HG03196 (cell line): Measurements from ENCODE around the gene CLTC.
A peak's percentile ranks its signal among the peaks of the same experiment; 100 is the strongest.
"Not testable (repeated sequence)": the region's sequence is repeated elsewhere in the genome, so short reads cannot be mapped to it uniquely, and the experiment has no call there.

Experiments used
- ATAC-seq: cut with Tn5 transposase; IDR thresholded peaks from one replicate; pipeline ENCODE4 v1.9.1; 2021; ENCODE audit not compliant: unreplicated experiment

Gene CLTC

DNA sequence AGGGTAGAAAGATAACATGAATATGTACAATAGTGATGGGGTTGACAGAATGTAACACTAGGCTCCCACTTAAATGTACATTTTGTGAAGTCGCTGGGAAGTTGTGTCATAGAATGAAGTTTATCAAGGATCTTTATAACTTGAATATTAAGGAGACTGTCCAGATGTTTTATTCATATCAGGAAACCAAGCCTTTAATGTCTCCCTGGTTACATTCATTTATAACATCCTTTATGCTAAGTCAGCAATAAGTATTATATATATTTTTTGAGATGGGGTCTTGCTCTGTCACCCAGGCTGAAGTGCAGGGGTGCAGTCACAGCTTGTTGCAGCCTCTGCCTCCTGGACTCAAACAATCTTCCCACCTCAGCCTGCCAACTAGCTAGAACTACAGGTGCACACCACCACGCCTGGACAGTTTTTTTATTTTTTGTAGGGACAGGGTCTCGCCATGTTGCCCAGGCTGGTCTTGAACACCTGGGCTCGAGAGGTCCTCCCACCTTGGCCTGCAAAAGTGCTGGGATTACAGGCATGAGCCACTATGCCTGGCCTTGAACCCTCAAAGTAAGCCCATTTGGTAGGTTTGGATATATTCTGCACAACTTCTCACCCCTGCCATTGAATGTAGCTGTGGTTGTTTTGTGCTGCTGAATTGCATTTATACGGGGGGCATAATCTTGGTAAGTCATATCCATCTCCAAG is 14.1 kb downstream of the CLTC start:
- ATAC-seq: no peak

DNA sequence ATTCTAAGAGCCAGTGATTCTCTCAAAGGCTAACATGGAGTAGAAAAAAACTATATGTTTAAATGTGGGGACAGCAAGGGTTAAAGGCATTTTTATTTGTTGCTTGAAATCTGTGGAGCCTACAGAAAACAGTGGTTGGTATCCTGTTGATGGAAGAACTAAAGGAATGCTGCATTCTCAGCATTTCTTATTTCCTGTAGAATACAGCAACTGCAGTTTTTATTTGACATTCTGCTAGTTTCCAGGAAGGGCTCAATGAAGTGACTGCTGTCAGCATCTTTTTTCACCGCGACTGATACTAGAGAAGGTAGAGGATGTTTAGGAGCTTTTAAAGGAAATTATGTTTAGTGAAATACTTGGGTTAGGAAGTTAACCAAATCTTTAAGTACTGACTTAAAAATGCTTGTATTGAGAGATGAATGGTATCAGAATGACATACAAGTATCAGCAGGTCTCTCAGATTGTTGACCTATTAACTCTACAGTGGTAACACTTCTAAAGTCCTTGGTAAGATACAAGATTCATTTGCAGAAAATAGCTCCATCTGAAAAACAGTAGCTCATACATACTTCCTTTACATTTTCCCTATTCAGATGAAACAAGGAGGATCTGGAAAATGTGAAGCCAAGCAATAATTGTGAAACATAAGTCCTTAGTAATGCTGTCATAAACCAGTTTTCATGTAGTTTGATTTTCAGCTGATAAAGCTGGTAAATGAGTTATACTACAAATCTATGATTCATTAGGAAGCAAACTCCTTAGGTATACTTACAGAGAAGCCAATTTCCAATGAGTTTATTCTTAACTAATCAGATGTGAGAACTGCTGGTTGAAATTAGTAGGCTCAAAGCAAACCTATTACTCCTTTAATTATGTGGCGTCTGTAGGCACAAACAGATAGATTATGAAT is 15.2 kb downstream of the CLTC start:
- ATAC-seq: peak; percentile 46

DNA sequence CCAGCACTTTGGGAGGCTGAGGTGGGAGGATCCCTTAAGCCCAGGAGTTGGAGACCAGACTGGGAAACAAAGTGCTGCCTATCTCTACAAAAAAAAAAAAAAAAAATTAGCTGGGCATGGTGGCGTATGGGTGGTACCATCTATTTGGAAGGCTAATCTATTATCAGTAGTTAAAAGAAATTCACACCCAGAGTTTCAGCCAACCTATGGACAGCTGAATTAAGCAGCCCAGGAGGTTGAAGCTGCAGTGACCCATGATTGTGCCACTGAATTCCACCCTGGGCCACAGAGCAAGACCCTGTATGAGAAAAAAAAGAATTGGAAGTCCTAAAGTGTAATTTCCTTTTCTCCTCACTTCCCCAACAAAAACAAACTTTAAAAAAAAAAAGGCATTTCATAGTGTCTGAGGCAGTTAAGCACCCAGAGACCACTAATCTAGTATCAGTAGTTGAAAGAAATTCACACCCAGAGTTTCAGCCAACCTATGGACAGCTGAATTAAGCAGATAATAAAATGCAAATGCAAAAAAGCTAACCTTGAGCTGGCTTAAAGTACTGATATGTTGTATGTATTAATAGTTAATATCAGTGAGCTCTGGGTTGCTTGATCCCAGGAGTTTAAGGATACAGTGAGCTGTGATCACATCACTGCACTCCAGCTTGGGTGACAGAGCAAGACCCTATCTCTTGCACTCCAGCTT is 18.1 kb downstream of the CLTC start:
- ATAC-seq: no peak

- no peak for ATAC-seq
Measured at GRCh38 chr17:59638553-59638952, 18.9 kb downstream of the CLTC start.

DNA sequence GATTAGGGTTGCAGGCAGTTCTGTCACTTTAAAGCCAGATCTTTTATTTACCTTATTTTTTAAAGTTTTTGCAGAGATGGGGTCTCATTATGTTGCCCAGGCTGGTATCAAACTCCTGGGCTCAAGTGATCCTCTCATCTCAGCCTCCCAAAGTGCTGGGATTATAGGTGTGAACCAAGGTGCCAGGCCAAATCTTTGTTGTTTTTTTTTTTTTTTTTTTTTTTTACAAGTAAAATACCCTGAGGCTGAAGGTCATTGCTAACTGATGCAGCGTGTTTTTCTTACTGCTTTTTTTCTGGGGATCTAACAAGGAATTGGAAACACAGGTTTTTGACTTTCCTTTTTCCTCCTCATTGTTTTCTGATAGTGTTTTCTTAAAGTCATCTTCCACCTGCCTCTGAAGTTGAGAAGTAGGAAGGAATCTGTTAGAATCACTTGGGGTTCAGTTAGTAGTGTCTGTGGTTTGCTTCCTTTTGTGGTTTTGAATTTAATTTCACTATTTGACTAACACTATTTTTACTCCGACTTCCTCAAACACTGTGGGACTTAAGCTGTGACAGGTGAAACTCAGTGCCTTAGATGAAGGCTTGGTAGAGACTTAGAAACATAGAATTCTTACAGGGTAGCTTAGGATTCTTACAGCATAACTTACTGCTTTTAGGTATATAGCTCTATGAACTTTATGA is 22.2 kb downstream of the CLTC start:
- ATAC-seq: peak; percentile 66

- ATAC-seq: peak; percentile 14
Measured at GRCh38 chr17:59642565-59642964, 22.9 kb downstream of the CLTC start.

DNA sequence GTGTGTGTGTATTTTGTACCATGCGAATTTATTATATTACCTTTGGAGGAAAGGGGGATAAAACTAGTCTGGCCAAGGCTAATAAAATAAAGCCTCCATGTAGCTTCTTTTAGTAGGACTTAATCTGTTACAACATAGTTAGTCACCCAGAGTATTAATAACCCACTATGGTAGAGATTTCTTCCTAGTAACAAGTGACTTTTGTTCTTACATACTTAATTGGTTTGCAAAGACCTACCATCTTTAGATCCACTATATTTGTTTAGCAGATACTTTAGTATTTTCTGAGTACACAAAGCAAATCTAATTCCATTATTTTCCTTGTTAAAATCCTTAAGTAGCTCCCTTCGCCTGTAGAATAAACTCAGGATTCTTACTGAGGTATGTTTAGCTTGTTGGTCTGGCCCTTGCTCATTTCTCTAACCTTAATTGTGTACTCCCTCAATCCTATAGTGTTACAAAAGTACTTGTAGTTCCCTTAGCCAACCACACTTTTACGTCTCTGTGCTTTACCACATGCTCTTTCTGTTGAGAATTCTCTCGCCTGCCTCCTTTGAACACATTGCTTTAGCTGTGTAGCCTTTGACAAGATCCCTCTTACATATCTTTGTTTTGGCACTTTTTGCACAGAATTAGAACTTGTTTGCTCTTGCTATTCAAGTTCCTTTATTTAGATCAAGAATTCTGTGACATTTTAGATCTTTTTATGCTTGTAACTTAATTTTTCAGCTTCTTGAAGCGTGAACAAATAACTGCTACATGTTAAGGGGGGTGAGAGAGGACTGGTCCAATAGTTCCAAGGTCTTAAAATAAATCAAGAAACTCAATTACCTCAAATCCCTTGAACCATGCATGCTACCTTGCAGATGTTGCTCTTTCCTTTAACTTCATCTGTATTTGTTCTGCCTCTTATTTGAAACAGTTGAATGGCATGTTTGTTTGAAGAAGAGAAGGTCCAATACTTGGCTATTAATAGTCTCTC is 23.8 kb downstream of the CLTC start:
- ATAC-seq: no peak

DNA sequence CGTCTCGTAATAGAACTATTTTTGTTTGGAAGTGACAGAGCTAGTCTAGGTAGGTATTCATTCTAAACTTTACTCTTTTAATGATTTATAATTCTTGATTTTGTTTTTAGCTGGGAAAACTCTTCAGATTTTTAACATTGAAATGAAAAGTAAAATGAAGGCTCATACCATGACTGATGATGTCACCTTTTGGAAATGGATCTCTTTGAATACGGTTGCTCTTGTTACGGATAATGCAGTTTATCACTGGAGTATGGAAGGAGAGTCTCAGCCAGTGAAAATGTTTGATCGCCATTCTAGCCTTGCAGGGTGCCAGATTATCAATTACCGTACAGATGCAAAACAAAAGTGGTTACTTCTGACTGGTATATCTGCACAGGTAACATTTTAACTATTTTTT is 27.6 kb downstream of the CLTC start:
- no peak for ATAC-seq

GRCh38 chr17:59649886-59650285 is 30.2 kb downstream of the CLTC start:
- no peak for ATAC-seq

- ATAC-seq: no peak
Measured at GRCh38 chr17:59650642-59651041, 30.9 kb downstream of the CLTC start.

DNA sequence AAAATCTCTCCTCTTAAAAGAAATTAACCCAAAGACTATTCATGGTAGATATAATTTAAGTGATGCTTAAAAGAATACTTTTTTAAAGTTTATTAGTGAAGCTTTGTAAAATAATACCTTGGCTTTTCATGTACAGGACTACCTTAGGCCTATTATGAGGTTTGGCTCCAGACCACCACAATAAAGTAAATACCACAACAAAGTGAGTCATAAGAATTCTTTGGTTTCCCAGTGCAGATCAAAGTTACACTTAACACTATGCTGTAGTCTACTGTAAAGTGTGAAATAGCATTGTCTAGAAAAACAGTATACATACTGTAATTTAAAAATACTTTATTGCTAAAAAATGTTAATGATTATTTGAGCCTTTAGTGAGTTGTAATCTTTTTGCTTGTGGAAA is 31.7 kb downstream of the CLTC start:
- no peak for ATAC-seq

DNA sequence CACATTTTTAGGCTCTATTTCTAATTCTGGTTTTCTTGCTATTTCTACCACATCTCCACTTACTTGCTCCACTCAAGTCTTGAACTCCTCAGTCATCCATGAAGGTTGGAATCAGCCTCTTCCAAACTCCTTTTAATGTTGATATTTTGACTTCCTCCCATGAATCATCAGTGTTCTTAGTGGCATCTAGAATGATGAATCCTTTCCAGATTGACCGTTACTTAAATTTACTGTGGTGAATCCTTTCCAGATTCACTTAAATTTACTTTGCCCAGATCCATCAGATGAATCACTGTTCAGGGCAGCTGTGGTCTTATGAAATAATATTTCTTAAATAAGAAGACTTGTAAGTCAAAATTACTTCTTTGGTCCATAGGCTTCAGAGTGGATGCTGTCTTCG is 32.4 kb downstream of the CLTC start:
- no peak for ATAC-seq

GRCh38 chr17:59656624-59657023 is 36.9 kb downstream of the CLTC start:
- not testable (repeated sequence) for ATAC-seq

GRCh38 chr17:59666235-59666634 is 46.5 kb downstream of the CLTC start:
- no peak for ATAC-seq

- ATAC-seq: no peak
Measured at GRCh38 chr17:59668816-59669215, 49.1 kb downstream of the CLTC start.

DNA sequence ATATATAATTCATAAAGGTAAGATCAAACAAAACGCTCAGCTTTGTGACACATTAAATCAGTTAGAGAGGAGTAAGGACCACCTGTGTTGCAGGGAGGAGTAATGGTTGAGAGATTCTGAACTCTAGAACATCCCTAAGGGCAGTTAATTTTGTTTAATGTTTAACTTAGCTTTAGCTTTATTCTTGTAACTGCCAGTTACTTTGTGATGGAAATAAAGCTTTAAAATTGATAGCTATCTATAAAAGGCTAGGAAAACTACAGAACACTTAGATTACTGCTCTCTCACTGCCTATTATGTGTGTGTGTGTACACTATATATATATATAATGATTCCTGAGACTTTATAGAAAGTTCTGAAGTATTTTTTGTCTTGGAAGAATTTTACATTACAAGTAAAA is 49.7 kb downstream of the CLTC start:
- ATAC-seq: no peak

DNA sequence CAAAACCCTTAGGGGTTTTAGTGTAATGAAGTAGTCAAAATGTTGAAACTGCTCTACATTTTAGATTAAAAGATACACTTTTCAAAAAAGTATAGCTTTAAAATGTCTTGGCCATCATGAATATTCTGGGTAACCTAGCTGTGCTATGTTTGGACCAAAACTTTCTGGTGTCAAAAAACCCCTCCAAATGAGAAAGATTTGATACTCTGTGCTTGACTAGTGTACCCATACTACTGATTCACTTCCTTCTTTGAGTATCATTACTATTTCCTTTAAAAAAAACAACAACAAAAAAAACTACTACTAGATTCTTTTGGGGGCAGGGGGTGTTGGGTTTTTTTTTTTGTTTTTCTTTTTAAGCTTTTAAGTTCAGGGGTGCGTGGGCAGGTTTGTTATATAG is 50.2 kb downstream of the CLTC start:
- ATAC-seq: no peak

GRCh38 chr17:59671386-59671785 is 51.7 kb downstream of the CLTC start:
- no peak for ATAC-seq

DNA sequence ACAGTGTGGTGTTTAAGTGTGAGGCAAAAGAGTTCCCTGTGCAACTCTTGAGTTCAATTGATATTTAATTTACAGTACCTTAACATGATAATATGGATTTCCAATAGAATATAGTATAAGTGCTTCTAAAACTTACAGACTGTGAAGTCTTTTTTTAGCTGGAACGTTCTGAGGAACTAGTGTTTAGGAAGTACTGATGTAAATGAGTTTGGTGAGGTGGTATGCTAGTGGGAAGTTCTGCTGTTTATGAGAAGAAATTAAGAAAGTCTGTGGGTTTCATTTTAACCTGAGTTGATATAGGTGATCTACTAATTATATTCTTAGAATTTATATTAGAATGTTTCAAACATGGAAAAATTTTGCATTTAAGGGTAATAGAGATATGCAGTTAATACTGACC is 55.5 kb downstream of the CLTC start:
- no peak for ATAC-seq

DNA sequence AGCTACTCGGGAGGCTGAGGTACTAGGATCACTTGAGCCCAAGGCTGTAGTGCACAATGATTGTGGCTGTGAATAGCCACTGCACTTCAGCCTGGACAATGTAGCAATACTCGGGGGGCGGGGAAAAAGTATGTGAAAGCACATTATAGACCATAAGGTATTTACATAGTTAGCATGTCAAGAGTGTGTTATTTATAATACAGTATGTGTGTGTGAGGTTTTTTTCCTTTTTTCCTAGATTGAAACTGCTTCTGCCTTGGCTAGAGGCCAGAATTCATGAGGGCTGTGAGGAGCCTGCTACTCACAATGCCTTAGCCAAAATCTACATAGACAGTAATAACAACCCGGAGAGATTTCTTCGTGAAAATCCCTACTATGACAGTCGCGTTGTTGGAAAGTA is 57.0 kb downstream of the CLTC start:
- ATAC-seq: no peak
